Karpas-422 (cell line): ENCODE results near the gene TLK1. TPM values are rescaled to one million over a fixed set of nuclear protein-coding genes. Genes with fewer than 3 reads are reported as not detected.
A peak's percentile ranks its signal among the peaks of the same experiment; 100 is the strongest.

Source experiments
- DNase-seq: peaks from one replicate; pipeline ENCODE4 v3.0.0-alpha.2; 2015
- H2AFZ ChIP-seq: fragments of 200-600 bp; sonication (generic); 2 replicates; pipeline ENCODE4 v1.6.1; 2014; ENCODE audit warnings: antibody characterized with exemption, low read length, mixed read lengths
- H3K27ac ChIP-seq: fragments of 200-600 bp; sonication (generic); 2 replicates; pipeline ENCODE4 v1.5.1; 2014; ENCODE audit warnings: mild to moderate bottlenecking, low read length, moderate library complexity
- H3K27me3 ChIP-seq: fragments of 200-600 bp; sonication (generic); 2 replicates; pipeline ENCODE4 v1.6.1; 2014; ENCODE audit warnings: low read length, mixed read lengths
- H3K36me3 ChIP-seq: fragments of 200-600 bp; sonication (generic); 2 replicates; pipeline ENCODE4 v1.6.1; 2014; ENCODE audit warnings: low read length, mixed read lengths; ENCODE audit not compliant: insufficient read depth
- H3K4me1 ChIP-seq: fragments of 200-600 bp; sonication (generic); 2 replicates; pipeline ENCODE4 v1.6.1; 2014; ENCODE audit warnings: mild to moderate bottlenecking, low read length, mixed read lengths
- H3K4me2 ChIP-seq: fragments of 200-600 bp; sonication (generic); 2 replicates; pipeline ENCODE4 v1.6.1; 2014; ENCODE audit warnings: low read length, low read depth, mild to moderate bottlenecking; ENCODE audit not compliant: poor library complexity, severe bottlenecking
- H3K4me3 ChIP-seq: fragments of 200-600 bp; sonication (generic); 2 replicates; pipeline ENCODE4 v1.5.1; 2014; ENCODE audit warnings: mild to moderate bottlenecking, antibody characterized with exemption, low read length, mixed read lengths
- H3K79me2 ChIP-seq: fragments of 200-600 bp; sonication (generic); 2 replicates; pipeline ENCODE4 v1.6.1; 2014; ENCODE audit warnings: mild to moderate bottlenecking, low read length, mixed read lengths
- H3K9ac ChIP-seq: fragments of 200-600 bp; sonication (generic); 2 replicates; pipeline ENCODE4 v1.6.0; 2014; ENCODE audit warnings: low read length
- H3K9me2 ChIP-seq: fragments of 200-600 bp; sonication (generic), shearing (Covaris generic); replicated peaks from 2 replicates; pipeline ENCODE4 v1.6.0; 2014; ENCODE audit warnings: mild to moderate bottlenecking, low read length, moderate library complexity; ENCODE audit not compliant: insufficient read depth
- H3K9me3 ChIP-seq: fragments of 300-700, 200-600 bp; sonication (generic); 2 replicates; pipeline ENCODE4 v1.6.1; 2014; ENCODE audit warnings: low read length, mixed read lengths
- H4K20me1 ChIP-seq: fragments of 200-600 bp; sonication (generic); 2 replicates; pipeline ENCODE4 v1.6.1; 2014; ENCODE audit warnings: mild to moderate bottlenecking, antibody characterized with exemption, low read length, low read depth; ENCODE audit not compliant: insufficient read depth
- total RNA-seq: library from RNA; depleted of rRNA; stranded (reverse); fragments of >200 nt; shearing (Covaris generic); gene quantifications from 2 replicates; pipeline ENCODE4 v1.2.3, GENCODE V29; 2014; ENCODE audit warnings: low replicate concordance; rRNA removed

TLK1 gene
- total RNA-seq = 9.0 and 22.8 TPM in 2 replicates

DNA sequence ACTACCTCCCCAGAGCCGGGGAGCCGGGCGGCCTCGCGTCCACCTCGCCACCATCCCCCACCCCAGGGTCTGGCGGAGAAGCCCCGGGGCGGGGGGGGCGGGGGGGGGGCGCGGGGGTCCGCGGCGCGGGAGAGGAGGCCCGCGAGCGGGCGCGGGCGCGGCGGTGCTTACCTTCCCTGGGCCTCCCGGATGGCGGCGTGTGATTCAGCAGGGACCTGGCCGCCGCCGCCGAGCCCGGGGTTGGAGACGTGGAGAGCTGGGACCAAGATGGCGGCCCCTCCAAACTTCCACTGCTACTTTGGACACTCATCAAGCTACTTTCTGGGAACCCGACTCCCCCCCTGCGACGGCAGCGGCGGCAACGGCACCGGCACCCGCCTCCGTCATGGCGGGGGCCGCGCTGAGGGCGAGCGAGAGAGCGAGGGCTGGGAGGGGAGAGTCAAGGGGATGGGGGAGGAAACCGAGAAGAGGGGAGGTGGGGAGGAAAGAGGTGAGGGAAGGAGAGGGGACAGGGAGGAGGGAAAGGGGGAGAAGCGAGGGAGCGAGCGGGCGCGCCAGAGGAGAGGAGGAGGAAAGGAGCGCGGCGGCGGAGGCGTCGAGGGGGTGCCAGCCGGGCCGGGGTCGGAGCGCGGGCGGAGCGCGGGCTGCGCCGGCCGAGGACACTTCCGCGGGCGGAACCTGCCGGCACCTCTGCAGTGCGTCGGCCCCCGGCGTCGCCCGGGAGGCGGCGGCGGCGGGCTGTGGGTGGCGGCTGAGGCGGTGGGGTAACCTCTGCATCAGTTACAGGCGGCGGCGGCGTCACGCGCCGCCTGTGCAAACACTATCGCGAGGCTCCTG, at the start of gene TLK1:
Gene TLK1 (minus strand): TSS at position 775 of the 837 bp plus-strand sequence. CDS start 465 bp downstream, at position 310.
- H3K79me2 ChIP-seq = peaks cover 48% of the 10 kb centered on the region
- peak within 1 kb of the TSS; percentile 94 for H3K9ac ChIP-seq
- no peaks in the 10 kb centered on the region for H3K36me3 ChIP-seq
- H3K27ac ChIP-seq = peak within 1 kb of the TSS; percentile 84
- peaks cover 47% of the 10 kb centered on the region for H3K4me1 ChIP-seq
- no peaks in the 10 kb centered on the region for H3K27me3 ChIP-seq
- peak within 1 kb of the TSS; percentile 85 for H3K4me3 ChIP-seq
- peaks cover 35% of the 10 kb centered on the region for H4K20me1 ChIP-seq
- H3K9me2 ChIP-seq = no peaks in the 10 kb centered on the region
- DNase-seq = peak; percentile 87
- no peaks in the 10 kb centered on the region for H3K9me3 ChIP-seq
- H3K4me2 ChIP-seq = peak within 1 kb of the TSS; percentile 93
- peak within 1 kb of the TSS; percentile 96 for H2AFZ ChIP-seq

GRCh38 chr2:171210216-171210863, 49.6 kb upstream of the TLK1 start:
- H3K9me3 ChIP-seq = no peaks in the 10 kb centered on the region
- H3K79me2 ChIP-seq = no peaks in the 10 kb centered on the region
- no peak for DNase-seq
- H3K9ac ChIP-seq = peak overlapping the region; percentile 62
- H3K4me3 ChIP-seq = peak overlapping the region; percentile 64
- no peaks in the 10 kb centered on the region for H3K9me2 ChIP-seq
- peak overlapping the region; percentile 98 for H2AFZ ChIP-seq
- H3K27ac ChIP-seq = no peak overlapping the region
- H3K4me1 ChIP-seq = peaks cover 14% of the 10 kb centered on the region
- H3K27me3 ChIP-seq = 0 out of 2 replicates have a peak, but pooled peaks cover 2% of the 10 kb centered on the region
- H4K20me1 ChIP-seq = no peaks in the 10 kb centered on the region
- no peaks in the 10 kb centered on the region for H3K36me3 ChIP-seq
- peak overlapping the region; percentile 86 for H3K4me2 ChIP-seq

DNA sequence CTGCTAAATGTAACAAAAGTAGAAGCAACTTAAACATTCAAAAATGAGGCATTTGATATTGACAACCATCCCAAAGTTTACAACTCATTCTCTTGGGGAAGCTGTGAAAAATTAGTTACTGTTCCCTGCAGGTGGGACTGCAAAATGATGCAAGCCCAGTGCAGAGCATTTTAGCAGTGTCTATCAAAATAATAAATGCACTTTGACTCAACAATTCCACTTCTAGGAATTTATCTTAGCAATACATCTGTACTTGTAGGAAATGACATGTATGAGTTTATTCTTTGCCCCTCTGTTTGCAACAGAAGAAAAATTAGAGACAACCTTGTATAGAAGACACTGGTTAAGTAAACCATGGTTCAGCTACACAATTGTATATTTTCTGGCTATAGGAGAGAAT, 48.0 kb upstream of the TLK1 start:
- Histone ChIP-seq H3K9me2 (no peaks in the 10 kb centered on the region), H4K20me1 (no peaks in the 10 kb centered on the region), H3K27ac (no peak overlapping the region), H3K9ac (no peak overlapping the region), H3K9me3 (no peaks in the 10 kb centered on the region), H3K4me3 (no peak overlapping the region), H3K79me2 (no peaks in the 10 kb centered on the region), H3K4me1 (peaks cover 14% of the 10 kb centered on the region), H3K36me3 (no peaks in the 10 kb centered on the region), H2AFZ (no peak overlapping the region), H3K4me2 (no peak overlapping the region), H3K27me3 (0 out of 2 replicates have a peak, but pooled peaks cover 2% of the 10 kb centered on the region)
- DNase-seq = no peak

DNA sequence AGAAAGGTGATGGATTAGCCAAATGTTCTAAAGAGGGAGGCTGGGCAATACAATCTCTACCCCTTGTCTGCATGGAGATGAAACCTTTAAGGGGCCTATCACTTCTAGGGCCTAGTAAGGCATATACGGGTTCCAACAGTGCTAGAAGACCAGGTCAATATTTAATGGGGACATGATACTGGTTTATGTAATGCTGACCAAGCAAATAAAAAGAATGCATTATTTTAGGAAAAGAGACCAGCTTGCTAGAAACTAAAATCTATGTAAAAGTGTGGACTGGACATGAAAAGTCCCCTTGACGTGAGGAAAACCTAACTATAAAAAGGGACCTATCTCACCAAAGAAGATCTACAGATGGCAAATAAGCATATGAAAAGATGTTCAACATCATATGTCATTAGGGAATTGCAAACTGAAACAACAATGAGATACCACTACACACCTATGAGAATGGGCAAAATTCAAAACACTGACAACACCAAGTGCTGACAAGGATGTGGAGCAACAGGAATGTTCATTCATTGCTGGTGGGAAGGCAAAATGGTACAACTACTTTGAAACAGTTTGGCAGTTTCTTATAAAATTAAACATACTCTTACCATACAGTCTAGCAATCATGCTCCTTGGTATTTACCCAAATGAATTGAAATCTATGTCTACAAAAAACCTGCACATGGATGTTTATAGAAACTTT, 45.9 kb upstream of the TLK1 start:
- H3K27me3 ChIP-seq = 0 out of 2 replicates have a peak, but pooled peaks cover 2% of the 10 kb centered on the region
- H4K20me1 ChIP-seq = no peaks in the 10 kb centered on the region
- H3K4me1 ChIP-seq = peaks cover 14% of the 10 kb centered on the region
- H3K27ac ChIP-seq = no peak overlapping the region
- no peaks in the 10 kb centered on the region for H3K9me2 ChIP-seq
- H3K79me2 ChIP-seq = no peaks in the 10 kb centered on the region
- H3K36me3 ChIP-seq = no peaks in the 10 kb centered on the region
- H3K4me2 ChIP-seq = no peak overlapping the region
- H3K9ac ChIP-seq = no peak overlapping the region
- DNase-seq = no peak
- H2AFZ ChIP-seq = no peak overlapping the region
- no peak overlapping the region for H3K4me3 ChIP-seq
- H3K9me3 ChIP-seq = no peaks in the 10 kb centered on the region

- Histone ChIP-seq H4K20me1 (no peaks in the 10 kb centered on the region), H3K4me1 (peaks cover 4% of the 10 kb centered on the region), H3K9me2 (no peaks in the 10 kb centered on the region), H3K4me2 (no peak overlapping the region), H3K9me3 (no peaks in the 10 kb centered on the region), H3K27ac (no peak overlapping the region), H3K4me3 (no peak overlapping the region), H2AFZ (no peak overlapping the region), H3K79me2 (no peaks in the 10 kb centered on the region), H3K27me3 (0 out of 2 replicates have a peak, but pooled peaks cover 2% of the 10 kb centered on the region), H3K9ac (no peak overlapping the region), H3K36me3 (no peaks in the 10 kb centered on the region)
- DNase-seq = no peak
Observed at GRCh38 chr2:171205551-171205950, 44.9 kb upstream of the TLK1 start.

DNA sequence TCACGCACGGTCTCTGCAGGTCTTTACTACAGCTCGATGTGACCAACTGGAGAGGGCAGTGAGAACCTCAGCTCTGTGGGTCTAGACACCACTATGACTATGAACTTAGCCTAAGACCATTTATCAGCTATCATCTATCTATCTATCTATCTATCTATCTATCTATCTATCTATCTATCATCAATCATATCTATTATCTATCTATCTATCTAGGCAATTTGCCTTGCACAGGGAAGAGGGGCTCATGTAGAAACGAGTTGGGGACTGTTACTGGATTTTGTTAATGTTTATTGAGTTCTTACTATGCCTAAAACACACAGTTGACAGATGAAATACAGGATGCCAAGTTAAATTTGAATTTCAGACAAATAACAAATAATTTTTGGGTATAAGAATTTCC, 41.1 kb upstream of the TLK1 start:
- H3K27ac ChIP-seq = no peak overlapping the region
- no peak for DNase-seq
- no peaks in the 10 kb centered on the region for H3K9me2 ChIP-seq
- no peaks in the 10 kb centered on the region for H4K20me1 ChIP-seq
- H3K36me3 ChIP-seq = no peaks in the 10 kb centered on the region
- H3K4me2 ChIP-seq = no peak overlapping the region
- no peaks in the 10 kb centered on the region for H3K9me3 ChIP-seq
- H3K79me2 ChIP-seq = no peaks in the 10 kb centered on the region
- H3K27me3 ChIP-seq = no peaks in the 10 kb centered on the region
- no peak overlapping the region for H3K4me3 ChIP-seq
- H2AFZ ChIP-seq = no peak overlapping the region
- H3K9ac ChIP-seq = no peak overlapping the region
- no peaks in the 10 kb centered on the region for H3K4me1 ChIP-seq

DNA sequence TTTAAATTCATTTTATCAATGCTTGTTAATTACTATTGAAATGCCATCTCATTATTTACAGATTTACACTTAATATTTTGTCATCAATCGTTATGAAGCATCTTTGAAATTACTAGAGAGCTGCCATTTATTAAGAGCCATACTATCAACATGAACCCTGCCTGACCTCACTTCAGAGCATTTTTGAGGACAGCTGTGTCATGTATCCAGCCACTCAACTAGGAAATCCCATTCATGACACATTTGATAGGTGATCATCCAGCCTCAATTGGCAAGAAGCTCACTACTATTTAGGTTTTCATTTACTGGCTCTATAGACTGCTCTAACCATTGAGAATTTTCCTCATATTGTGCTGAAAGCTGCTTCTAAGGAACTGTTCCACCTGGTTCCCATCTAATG, 40.6 kb upstream of the TLK1 start:
- no peaks in the 10 kb centered on the region for H3K36me3 ChIP-seq

DNA sequence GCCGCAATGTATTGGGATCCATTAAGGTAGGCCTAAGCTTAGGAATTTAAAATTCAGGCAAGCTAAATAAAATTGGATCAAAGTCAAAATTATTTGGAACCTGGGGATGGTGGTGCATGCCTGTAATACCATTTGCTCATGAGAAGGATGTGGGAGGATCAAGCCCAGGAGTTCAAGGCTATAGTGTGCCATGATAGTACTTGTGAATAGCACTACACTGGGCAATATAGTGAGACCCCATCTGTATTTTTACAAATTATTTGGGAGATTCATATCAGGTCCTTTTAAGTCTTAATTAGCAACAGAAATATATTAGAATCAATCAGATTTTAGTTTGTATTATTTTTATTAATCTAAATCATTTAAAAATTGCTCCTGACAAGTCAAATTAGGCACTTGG, 39.8 kb upstream of the TLK1 start:
- Histone ChIP-seq H3K36me3 (no peaks in the 10 kb centered on the region), H4K20me1 (no peaks in the 10 kb centered on the region), H3K79me2 (no peaks in the 10 kb centered on the region), H3K27ac (no peak overlapping the region), H3K4me1 (no peaks in the 10 kb centered on the region), H3K4me3 (no peak overlapping the region), H3K4me2 (no peak overlapping the region), H2AFZ (no peak overlapping the region), H3K27me3 (no peaks in the 10 kb centered on the region), H3K9me3 (no peaks in the 10 kb centered on the region), H3K9me2 (no peaks in the 10 kb centered on the region), H3K9ac (no peak overlapping the region)
- no peak for DNase-seq

More for the DNA sequence above, 40.6 kb upstream of the TLK1 start:
- Histone ChIP-seq H3K4me2 (no peak overlapping the region), H3K4me3 (no peak overlapping the region), H3K79me2 (no peaks in the 10 kb centered on the region), H3K9me2 (no peaks in the 10 kb centered on the region), H2AFZ (no peak overlapping the region), H3K27ac (no peak overlapping the region), H3K27me3 (no peaks in the 10 kb centered on the region), H3K4me1 (no peaks in the 10 kb centered on the region), H4K20me1 (no peaks in the 10 kb centered on the region), H3K9me3 (no peaks in the 10 kb centered on the region), H3K9ac (no peak overlapping the region)
- no peak for DNase-seq
